ENCODE results near the gene HDAC4.

The HDAC4 gene

GRCh38 chr2:239094867-239095266 lies 306.0 kb downstream of the HDAC4 start:
- no peak for DNase-seq

- no peak for DNase-seq
Measured at GRCh38 chr2:239093952-239094351, 306.9 kb downstream of the HDAC4 start.

GRCh38 chr2:239093542-239093941 lies 307.3 kb downstream of the HDAC4 start:
- no peak for DNase-seq

- DNase-seq, result no peak
Measured at GRCh38 chr2:239092571-239093294, 308.1 kb downstream of the HDAC4 start.

GRCh38 chr2:239089884-239090283 lies 310.9 kb downstream of the HDAC4 start:
- no peak for DNase-seq

GRCh38 chr2:239087046-239087710 lies 313.6 kb downstream of the HDAC4 start:
- DNase-seq, result no peak

GRCh38 chr2:239086325-239087020 lies 314.3 kb downstream of the HDAC4 start:
- no peak for DNase-seq

- DNase-seq, result no peak
Measured at GRCh38 chr2:239085201-239085992, 315.4 kb downstream of the HDAC4 start.

- DNase-seq, result no peak
Measured at GRCh38 chr2:239084007-239084406, 316.8 kb downstream of the HDAC4 start.

- DNase-seq, result no peak
Measured at GRCh38 chr2:239082425-239082824, 318.4 kb downstream of the HDAC4 start.

GRCh38 chr2:239081622-239082021 lies 319.2 kb downstream of the HDAC4 start:
- DNase-seq, result no peak

GRCh38 chr2:239081046-239081445 lies 319.8 kb downstream of the HDAC4 start:
- DNase-seq, result no peak

- DNase-seq, result no peak
Measured at GRCh38 chr2:239079671-239080294, 321.0 kb downstream of the HDAC4 start.

- no peak for DNase-seq
Measured at GRCh38 chr2:239078128-239078924, 322.5 kb downstream of the HDAC4 start.

GRCh38 chr2:239077260-239077659 lies 323.6 kb downstream of the HDAC4 start:
- no peak for DNase-seq

- DNase-seq, result no peak
Measured at GRCh38 chr2:239075918-239076758, 324.7 kb downstream of the HDAC4 start.

- DNase-seq, result no peak
Measured at GRCh38 chr2:239073745-239074530, 326.9 kb downstream of the HDAC4 start.

GRCh38 chr2:239073270-239073669 lies 327.6 kb downstream of the HDAC4 start:
- DNase-seq, result no peak

GRCh38 chr2:239072786-239073185 lies 328.0 kb downstream of the HDAC4 start:
- no peak for DNase-seq

- no peak for DNase-seq
Measured at GRCh38 chr2:239070466-239070865, 330.4 kb downstream of the HDAC4 start.

All from NCI-H2081 (cell line).